ENCODE measurements around the gene GADD45A.

Gene GADD45A

DNA sequence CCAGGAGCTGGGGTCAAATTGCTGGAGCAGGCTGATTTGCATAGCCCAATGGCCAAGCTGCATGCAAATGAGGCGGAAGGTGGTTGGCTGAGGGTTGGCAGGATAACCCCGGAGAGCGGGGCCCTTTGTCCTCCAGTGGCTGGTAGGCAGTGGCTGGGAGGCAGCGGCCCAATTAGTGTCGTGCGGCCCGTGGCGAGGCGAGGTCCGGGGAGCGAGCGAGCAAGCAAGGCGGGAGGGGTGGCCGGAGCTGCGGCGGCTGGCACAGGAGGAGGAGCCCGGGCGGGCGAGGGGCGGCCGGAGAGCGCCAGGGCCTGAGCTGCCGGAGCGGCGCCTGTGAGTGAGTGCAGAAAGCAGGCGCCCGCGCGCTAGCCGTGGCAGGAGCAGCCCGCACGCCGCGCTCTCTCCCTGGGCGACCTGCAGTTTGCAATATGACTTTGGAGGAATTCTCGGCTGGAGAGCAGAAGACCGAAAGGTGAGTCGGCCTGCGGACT, at the start of gene GADD45A (continued):
- TF ChIP-seq HIC1 (tag by site-specific recombination; IDR thresholded peaks at IDR 0.05), result peak; percentile 100
- TF ChIP-seq ZBTB17 (tag by site-specific recombination; IDR thresholded peaks at IDR 0.05), result peak; percentile 65; the same call in 1 of the 2 replicates
- TF ChIP-seq ZBTB49 (tag by site-specific recombination; IDR thresholded peaks at IDR 0.05; ENCODE audit: low read depth), result no peak
- TF ChIP-seq GLI2 (tag by site-specific recombination; IDR thresholded peaks at IDR 0.05; ENCODE audit: borderline replicate concordance, low read depth), result no peak
- TF ChIP-seq BCL11A (tag by site-specific recombination; IDR thresholded peaks at IDR 0.05; ENCODE audit: low read depth), result peak; percentile 80; the same call in 1 of the 2 replicates
- TF ChIP-seq ZNF513 (tag by site-specific recombination; IDR thresholded peaks at IDR 0.05), result no peak
- no peak for TF ChIP-seq ZNF473 (tag by site-specific recombination; IDR thresholded peaks at IDR 0.05)
- TF ChIP-seq ZNF670 (tag by site-specific recombination; IDR thresholded peaks at IDR 0.05; ENCODE audit: low read depth), result no peak
- TF ChIP-seq SP7 (tag by site-specific recombination; IDR thresholded peaks at IDR 0.05), result no peak; the same call in 1 of the 2 replicates
- TF ChIP-seq, protein P1, sequence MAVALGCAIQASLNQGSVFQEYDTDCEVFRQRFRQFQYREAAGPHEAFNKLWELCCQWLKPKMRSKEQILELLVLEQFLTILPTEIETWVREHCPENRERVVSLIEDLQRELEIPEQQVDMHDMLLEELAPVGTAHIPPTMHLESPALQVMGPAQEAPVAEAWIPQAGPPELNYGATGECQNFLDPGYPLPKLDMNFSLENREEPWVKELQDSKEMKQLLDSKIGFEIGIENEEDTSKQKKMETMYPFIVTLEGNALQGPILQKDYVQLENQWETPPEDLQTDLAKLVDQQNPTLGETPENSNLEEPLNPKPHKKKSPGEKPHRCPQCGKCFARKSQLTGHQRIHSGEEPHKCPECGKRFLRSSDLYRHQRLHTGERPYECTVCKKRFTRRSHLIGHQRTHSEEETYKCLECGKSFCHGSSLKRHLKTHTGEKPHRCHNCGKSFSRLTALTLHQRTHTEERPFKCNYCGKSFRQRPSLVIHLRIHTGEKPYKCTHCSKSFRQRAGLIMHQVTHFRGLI (tag by site-specific recombination; IDR thresholded peaks at IDR 0.05), result 0 out of 2 replicates have a peak, but pooled peaks have one; percentile 17
- TF ChIP-seq YY2 (tag by site-specific recombination; IDR thresholded peaks at IDR 0.05), result no peak
- no peak for TF ChIP-seq ZNF140 (tag by site-specific recombination; IDR thresholded peaks at IDR 0.05)
- peak; percentile 30; the same call in 1 of the 2 replicates for TF ChIP-seq KLF8 (tag by site-specific recombination; IDR thresholded peaks at IDR 0.05)
- TF ChIP-seq ZNF394 (tag by site-specific recombination; IDR thresholded peaks at IDR 0.05; ENCODE audit: borderline replicate concordance), result peak; percentile 56; the same call in 1 of the 2 replicates
- TF ChIP-seq, protein P2, sequence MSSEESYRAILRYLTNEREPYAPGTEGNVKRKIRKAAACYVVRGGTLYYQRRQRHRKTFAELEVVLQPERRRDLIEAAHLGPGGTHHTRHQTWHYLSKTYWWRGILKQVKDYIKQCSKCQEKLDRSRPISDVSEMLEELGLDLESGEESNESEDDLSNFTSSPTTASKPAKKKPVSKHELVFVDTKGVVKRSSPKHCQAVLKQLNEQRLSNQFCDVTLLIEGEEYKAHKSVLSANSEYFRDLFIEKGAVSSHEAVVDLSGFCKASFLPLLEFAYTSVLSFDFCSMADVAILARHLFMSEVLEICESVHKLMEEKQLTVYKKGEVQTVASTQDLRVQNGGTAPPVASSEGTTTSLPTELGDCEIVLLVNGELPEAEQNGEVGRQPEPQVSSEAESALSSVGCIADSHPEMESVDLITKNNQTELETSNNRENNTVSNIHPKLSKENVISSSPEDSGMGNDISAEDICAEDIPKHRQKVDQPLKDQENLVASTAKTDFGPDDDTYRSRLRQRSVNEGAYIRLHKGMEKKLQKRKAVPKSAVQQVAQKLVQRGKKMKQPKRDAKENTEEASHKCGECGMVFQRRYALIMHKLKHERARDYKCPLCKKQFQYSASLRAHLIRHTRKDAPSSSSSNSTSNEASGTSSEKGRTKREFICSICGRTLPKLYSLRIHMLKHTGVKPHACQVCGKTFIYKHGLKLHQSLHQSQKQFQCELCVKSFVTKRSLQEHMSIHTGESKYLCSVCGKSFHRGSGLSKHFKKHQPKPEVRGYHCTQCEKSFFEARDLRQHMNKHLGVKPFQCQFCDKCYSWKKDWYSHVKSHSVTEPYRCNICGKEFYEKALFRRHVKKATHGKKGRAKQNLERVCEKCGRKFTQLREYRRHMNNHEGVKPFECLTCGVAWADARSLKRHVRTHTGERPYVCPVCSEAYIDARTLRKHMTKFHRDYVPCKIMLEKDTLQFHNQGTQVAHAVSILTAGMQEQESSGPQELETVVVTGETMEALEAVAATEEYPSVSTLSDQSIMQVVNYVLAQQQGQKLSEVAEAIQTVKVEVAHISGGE (tag by site-specific recombination; conservative IDR thresholded peaks at IDR 0.05; ENCODE audit: low read depth), result no peak; the same call in none of the 2 replicates
- no peak for TF ChIP-seq ZNF777 (tag by site-specific recombination; IDR thresholded peaks at IDR 0.05; ENCODE audit: borderline replicate concordance)
- TF ChIP-seq HOXA7 (CRISPR knock-in tag; IDR thresholded peaks at IDR 0.05; ENCODE audit: borderline replicate concordance), result no peak
- TF ChIP-seq ZFHX2 (tag by site-specific recombination; conservative IDR thresholded peaks at IDR 0.05), result no peak
- 0 out of 2 replicates have a peak, but pooled peaks have one; percentile 43 for TF ChIP-seq IKZF3 (tag by site-specific recombination; IDR thresholded peaks at IDR 0.05)
- peak; percentile 66 for TF ChIP-seq SP3 (tag by site-specific recombination; IDR thresholded peaks at IDR 0.05)
- TF ChIP-seq, protein P3, sequence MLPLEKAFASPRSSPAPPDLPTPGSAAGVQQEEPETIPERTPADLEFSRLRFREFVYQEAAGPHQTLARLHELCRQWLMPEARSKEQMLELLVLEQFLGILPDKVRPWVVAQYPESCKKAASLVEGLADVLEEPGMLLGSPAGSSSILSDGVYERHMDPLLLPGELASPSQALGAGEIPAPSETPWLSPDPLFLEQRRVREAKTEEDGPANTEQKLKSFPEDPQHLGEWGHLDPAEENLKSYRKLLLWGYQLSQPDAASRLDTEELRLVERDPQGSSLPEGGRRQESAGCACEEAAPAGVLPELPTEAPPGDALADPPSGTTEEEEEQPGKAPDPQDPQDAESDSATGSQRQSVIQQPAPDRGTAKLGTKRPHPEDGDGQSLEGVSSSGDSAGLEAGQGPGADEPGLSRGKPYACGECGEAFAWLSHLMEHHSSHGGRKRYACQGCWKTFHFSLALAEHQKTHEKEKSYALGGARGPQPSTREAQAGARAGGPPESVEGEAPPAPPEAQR (tag by site-specific recombination; IDR thresholded peaks at IDR 0.05), result no peak
- TF ChIP-seq ZNF426 (tag by site-specific recombination; IDR thresholded peaks at IDR 0.05), result no peak
- no peak for TF ChIP-seq TRIM28 (IDR thresholded peaks at IDR 0.05; ENCODE audit: borderline replicate concordance, low read length)
- TF ChIP-seq BCL6B (tag by site-specific recombination; IDR thresholded peaks at IDR 0.05), result no peak
- TF ChIP-seq ZNF549 (tag by site-specific recombination; IDR thresholded peaks at IDR 0.05), result no peak
- peak; percentile 29; the same call in 1 of the 2 replicates for TF ChIP-seq ZXDB (tag by site-specific recombination; IDR thresholded peaks at IDR 0.05)
